ENCODE measurements around the gene FIGNL2. TPM values are rescaled to one million over a fixed set of nuclear protein-coding genes. Genes with fewer than 3 reads are reported as not detected.

FIGNL2 gene
- total RNA-seq, 1 experiment from 2014 or later: not detected

- no peak for DNase-seq (ENCODE audit: unreplicated experiment)
- intact Hi-C loops (cut with micrococcal nuclease): no loop called here
- Mint-ChIP-seq H3K27me3 (ENCODE audit: insufficient read depth, unreplicated experiment) (peaks cover 65% of the 10 kb centered on the region), H3K4me3 (ENCODE audit: unreplicated experiment) (no peak overlapping the region), H3K9me3 (ENCODE audit: unreplicated experiment) (no peaks in the 10 kb centered on the region), H3K27ac (ENCODE audit: low read depth, unreplicated experiment) (no peak overlapping the region), H3K36me3 (ENCODE audit: insufficient read depth, unreplicated experiment) (no peaks in the 10 kb centered on the region), H3K4me1 (ENCODE audit: insufficient read depth, unreplicated experiment) (no peaks in the 10 kb centered on the region)
- no peak for TF ChIP-seq CTCF (IDR thresholded peaks at IDR 0.05; ENCODE audit: unreplicated experiment)
- ChIA-PET POLR2A (no interaction called here), CTCF (interaction anchor here (1.7 kb wide), 1 partner anchor 16 kb away, joined by 7 read pairs; no protein-coding TSS in a partner anchor)
- BruUV-seq (replicated peaks): no TSS peak
Observed at GRCh38 chr12:51839310-51839947, 9.1 kb downstream of the FIGNL2 start.

DNA sequence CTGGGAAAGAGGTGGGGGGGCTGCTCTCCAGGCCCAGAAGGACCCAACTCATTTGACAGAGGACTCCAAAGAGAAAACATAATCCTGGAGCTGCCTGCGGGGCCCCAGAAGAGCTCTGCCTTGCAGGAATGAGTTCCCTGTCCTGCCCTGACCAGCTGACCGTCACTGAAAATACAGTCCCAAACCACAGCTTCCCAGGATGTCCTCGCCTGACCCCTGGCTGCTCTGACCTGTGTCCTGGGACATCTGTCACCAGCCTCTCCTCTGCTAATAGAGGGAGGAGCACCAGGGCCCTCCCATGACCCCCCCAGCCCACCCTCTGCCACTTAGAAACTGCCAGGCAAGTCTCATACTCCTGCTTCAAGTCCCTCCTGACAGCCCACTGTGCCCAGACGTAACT lies 9.8 kb downstream of the FIGNL2 start:
- no peaks in the 10 kb centered on the region for H3K4me1 Mint-ChIP-seq (ENCODE audit: insufficient read depth, unreplicated experiment)
- ChIA-PET POLR2A (no interaction called here), CTCF (interaction anchor here (1.7 kb wide), 1 partner anchor 15 kb away, joined by 7 read pairs; no protein-coding TSS in a partner anchor)
- H3K27ac Mint-ChIP-seq (ENCODE audit: low read depth, unreplicated experiment): no peak overlapping the region
- no peak overlapping the region for H3K4me3 Mint-ChIP-seq (ENCODE audit: unreplicated experiment)
- peaks cover 4% of the 10 kb centered on the region for H3K9me3 Mint-ChIP-seq (ENCODE audit: unreplicated experiment)
- no TSS peak for BruUV-seq (replicated peaks)
- peaks cover 65% of the 10 kb centered on the region for H3K27me3 Mint-ChIP-seq (ENCODE audit: insufficient read depth, unreplicated experiment)
- no peak for DNase-seq (ENCODE audit: unreplicated experiment)
- no peak for TF ChIP-seq CTCF (IDR thresholded peaks at IDR 0.05; ENCODE audit: unreplicated experiment)
- intact Hi-C loops (cut with micrococcal nuclease): no loop called here
- H3K36me3 Mint-ChIP-seq (ENCODE audit: insufficient read depth, unreplicated experiment): no peaks in the 10 kb centered on the region

DNA sequence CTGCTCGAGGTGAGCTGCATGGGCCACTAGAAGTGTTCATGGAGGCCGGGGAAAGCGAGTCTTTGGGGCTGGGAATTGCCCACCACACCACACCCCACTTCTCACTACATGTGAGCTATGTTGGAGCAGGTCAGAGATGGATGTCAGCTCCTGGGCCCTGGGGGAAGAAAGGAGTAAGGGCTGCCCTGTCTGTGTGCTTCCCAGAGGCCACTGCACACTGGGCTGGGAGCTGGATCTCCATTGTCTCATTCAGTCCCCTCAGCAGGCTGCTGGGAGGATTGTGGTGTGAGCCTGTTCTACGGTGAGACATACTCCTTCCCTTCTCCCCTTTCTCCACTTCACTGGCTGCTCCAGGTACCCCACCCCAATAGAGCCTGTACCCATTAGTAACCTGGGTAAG lies 10.5 kb downstream of the FIGNL2 start:
- ChIA-PET CTCF (interaction anchor here (0.5 to 0.8 kb wide), 2 partner anchors 14 to 83 kb away, joined by 3 read pairs; no protein-coding TSS in a partner anchor), POLR2A (no interaction called here)
- Mint-ChIP-seq H3K4me1 (ENCODE audit: insufficient read depth, unreplicated experiment) (no peaks in the 10 kb centered on the region), H3K9me3 (ENCODE audit: unreplicated experiment) (peaks cover 7% of the 10 kb centered on the region), H3K27ac (ENCODE audit: low read depth, unreplicated experiment) (no peak overlapping the region), H3K36me3 (ENCODE audit: insufficient read depth, unreplicated experiment) (no peaks in the 10 kb centered on the region), H3K27me3 (ENCODE audit: insufficient read depth, unreplicated experiment) (peaks cover 66% of the 10 kb centered on the region), H3K4me3 (ENCODE audit: unreplicated experiment) (no peak overlapping the region)
- intact Hi-C loops (cut with micrococcal nuclease): no loop called here
- DNase-seq (ENCODE audit: unreplicated experiment): no peak
- TF ChIP-seq CTCF (IDR thresholded peaks at IDR 0.05; ENCODE audit: unreplicated experiment): no peak
- BruUV-seq (replicated peaks): no TSS peak

GRCh38 chr12:51837286-51837685 lies 11.2 kb downstream of the FIGNL2 start:
- POLR2A ChIA-PET: no interaction called here
- no peak for DNase-seq (ENCODE audit: unreplicated experiment)
- peaks cover 7% of the 10 kb centered on the region for H3K9me3 Mint-ChIP-seq (ENCODE audit: unreplicated experiment)
- no peak overlapping the region for H3K4me3 Mint-ChIP-seq (ENCODE audit: unreplicated experiment)
- no TSS peak for BruUV-seq (replicated peaks)
- intact Hi-C loops (cut with micrococcal nuclease): no loop called here
- no peaks in the 10 kb centered on the region for H3K4me1 Mint-ChIP-seq (ENCODE audit: insufficient read depth, unreplicated experiment)
- H3K27ac Mint-ChIP-seq (ENCODE audit: low read depth, unreplicated experiment): no peak overlapping the region
- peaks cover 66% of the 10 kb centered on the region for H3K27me3 Mint-ChIP-seq (ENCODE audit: insufficient read depth, unreplicated experiment)
- no peaks in the 10 kb centered on the region for H3K36me3 Mint-ChIP-seq (ENCODE audit: insufficient read depth, unreplicated experiment)
- TF ChIP-seq CTCF (IDR thresholded peaks at IDR 0.05; ENCODE audit: unreplicated experiment): no peak
- CTCF ChIA-PET: interaction anchor here (0.5 kb wide), 2 partner anchors 84 to 420 kb away, joined by 3 to 5 read pairs; no protein-coding TSS in a partner anchor

Measured in MCF 10A (cell line).